Panc1 (cell line): ENCODE measurements around the gene MAPRE2.

ENCODE experiments used
- POLR2AphosphoS5 ChIP-seq: IDR thresholded peaks from 2 replicates; pipeline ENCODE4 v1.6.1; 2012; ENCODE audit warnings: mild to moderate bottlenecking, low read depth, low read length, moderate library complexity
- TF ChIP-seq, protein P1 (sequence below): fragments of 450-650 bp; IDR thresholded peaks from 2 replicates; pipeline ENCODE4 v1.5.1; 2017; ENCODE audit warnings: mild to moderate bottlenecking
- TF ChIP-seq, protein P2 (sequence below), 2 experiments: IDR thresholded peaks; 2 replicates each; pipeline ENCODE4 v1.6.1; 2011 to 2012; ENCODE audit warnings: low read depth in 2 of 2, control low read depth in 1 of 2, low read length in 1 of 2, mild to moderate bottlenecking in 1 of 2, moderate library complexity in 1 of 2; ENCODE audit not compliant: insufficient read depth in 1 of 2

DNA sequence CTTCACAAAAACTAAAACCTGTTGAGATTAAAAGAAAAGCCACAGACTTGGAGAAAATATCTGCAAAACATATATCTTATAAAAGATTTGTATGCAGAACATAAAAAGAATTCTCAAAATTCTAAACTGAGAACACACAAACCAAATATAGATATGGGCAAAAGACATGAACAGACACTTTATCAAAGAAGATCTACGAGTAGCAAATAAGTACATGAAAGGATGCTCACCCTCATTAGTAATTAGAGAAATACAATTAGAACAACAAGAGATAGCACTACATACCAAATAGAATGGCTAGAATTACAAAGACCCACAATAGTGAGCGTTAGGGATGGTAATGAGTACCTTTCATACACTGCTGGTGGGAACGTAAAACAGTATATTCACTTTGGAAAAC lies 135.7 kb downstream of the MAPRE2 start:
- TF ChIP-seq POLR2AphosphoS5 = no peak
- TF ChIP-seq, protein P1, sequence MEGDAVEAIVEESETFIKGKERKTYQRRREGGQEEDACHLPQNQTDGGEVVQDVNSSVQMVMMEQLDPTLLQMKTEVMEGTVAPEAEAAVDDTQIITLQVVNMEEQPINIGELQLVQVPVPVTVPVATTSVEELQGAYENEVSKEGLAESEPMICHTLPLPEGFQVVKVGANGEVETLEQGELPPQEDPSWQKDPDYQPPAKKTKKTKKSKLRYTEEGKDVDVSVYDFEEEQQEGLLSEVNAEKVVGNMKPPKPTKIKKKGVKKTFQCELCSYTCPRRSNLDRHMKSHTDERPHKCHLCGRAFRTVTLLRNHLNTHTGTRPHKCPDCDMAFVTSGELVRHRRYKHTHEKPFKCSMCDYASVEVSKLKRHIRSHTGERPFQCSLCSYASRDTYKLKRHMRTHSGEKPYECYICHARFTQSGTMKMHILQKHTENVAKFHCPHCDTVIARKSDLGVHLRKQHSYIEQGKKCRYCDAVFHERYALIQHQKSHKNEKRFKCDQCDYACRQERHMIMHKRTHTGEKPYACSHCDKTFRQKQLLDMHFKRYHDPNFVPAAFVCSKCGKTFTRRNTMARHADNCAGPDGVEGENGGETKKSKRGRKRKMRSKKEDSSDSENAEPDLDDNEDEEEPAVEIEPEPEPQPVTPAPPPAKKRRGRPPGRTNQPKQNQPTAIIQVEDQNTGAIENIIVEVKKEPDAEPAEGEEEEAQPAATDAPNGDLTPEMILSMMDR = no peak
- TF ChIP-seq, protein P2, sequence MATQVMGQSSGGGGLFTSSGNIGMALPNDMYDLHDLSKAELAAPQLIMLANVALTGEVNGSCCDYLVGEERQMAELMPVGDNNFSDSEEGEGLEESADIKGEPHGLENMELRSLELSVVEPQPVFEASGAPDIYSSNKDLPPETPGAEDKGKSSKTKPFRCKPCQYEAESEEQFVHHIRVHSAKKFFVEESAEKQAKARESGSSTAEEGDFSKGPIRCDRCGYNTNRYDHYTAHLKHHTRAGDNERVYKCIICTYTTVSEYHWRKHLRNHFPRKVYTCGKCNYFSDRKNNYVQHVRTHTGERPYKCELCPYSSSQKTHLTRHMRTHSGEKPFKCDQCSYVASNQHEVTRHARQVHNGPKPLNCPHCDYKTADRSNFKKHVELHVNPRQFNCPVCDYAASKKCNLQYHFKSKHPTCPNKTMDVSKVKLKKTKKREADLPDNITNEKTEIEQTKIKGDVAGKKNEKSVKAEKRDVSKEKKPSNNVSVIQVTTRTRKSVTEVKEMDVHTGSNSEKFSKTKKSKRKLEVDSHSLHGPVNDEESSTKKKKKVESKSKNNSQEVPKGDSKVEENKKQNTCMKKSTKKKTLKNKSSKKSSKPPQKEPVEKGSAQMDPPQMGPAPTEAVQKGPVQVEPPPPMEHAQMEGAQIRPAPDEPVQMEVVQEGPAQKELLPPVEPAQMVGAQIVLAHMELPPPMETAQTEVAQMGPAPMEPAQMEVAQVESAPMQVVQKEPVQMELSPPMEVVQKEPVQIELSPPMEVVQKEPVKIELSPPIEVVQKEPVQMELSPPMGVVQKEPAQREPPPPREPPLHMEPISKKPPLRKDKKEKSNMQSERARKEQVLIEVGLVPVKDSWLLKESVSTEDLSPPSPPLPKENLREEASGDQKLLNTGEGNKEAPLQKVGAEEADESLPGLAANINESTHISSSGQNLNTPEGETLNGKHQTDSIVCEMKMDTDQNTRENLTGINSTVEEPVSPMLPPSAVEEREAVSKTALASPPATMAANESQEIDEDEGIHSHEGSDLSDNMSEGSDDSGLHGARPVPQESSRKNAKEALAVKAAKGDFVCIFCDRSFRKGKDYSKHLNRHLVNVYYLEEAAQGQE (IDR thresholded peaks at IDR 0.05; ENCODE audit: insufficient read depth in 1 of 2, low read depth in 2 of 2, low read length in 1 of 2) = no peak
